Measurements from ENCODE around the gene RPTOR. TPM values are rescaled to one million over a fixed set of nuclear protein-coding genes. Genes with fewer than 3 reads are reported as not detected.

Gene RPTOR
- polyA plus RNA-seq, 1 donor (not counting 4 experiments of a cell fraction or from before 2014, with no cell fraction given), result 4.0 TPM

GRCh38 chr17:80765241-80765961 lies 220.8 kb downstream of the RPTOR start:
- Histone ChIP-seq H3K27me3 (ENCODE audit: control insufficient read depth, extremely low read depth, insufficient read depth, low read length) (no peaks in the 10 kb centered on the region), H3K79me2 (ENCODE audit: control insufficient read depth, insufficient read depth, low read length) (peaks cover 2% of the 10 kb centered on the region), H3K9ac (ENCODE audit: control insufficient read depth, extremely low read depth, insufficient read depth, low read length) (no peak overlapping the region), H3K9me1 (ENCODE audit: control insufficient read depth, extremely low read depth, insufficient read depth, low read length) (peaks cover 4% of the 10 kb centered on the region), H4K20me1 (ENCODE audit: control insufficient read depth, extremely low read depth, insufficient read depth, low read length) (no peaks in the 10 kb centered on the region), H3K4me2 (ENCODE audit: control insufficient read depth, extremely low read depth, insufficient read depth, low read depth, low read length) (no peak overlapping the region), H2AFZ (ENCODE audit: control insufficient read depth, low read length) (no peak overlapping the region), H3K4me1 (ENCODE audit: control insufficient read depth, extremely low read depth, insufficient read depth, low read length) (peaks cover 19% of the 10 kb centered on the region), H3K36me3 (ENCODE audit: control insufficient read depth in 2 of 2, extremely low read depth in 1 of 2, insufficient read depth in 2 of 2, low read length in 2 of 2) (peaks cover 0 to 5% of the 10 kb centered on the region in 2 experiments), H3K27ac (ENCODE audit: control insufficient read depth, insufficient read depth, low read length) (no peak overlapping the region), H3K4me3 (ENCODE audit: control insufficient read depth in 2 of 3, extremely low read depth in 1 of 3, insufficient read depth in 2 of 3, low read depth in 1 of 3, low read length in 3 of 3) (no peak overlapping the region), H3K9me3 (ENCODE audit: control insufficient read depth, low read depth, low read length) (no peaks in the 10 kb centered on the region)
- FAIRE-seq, result no peak
- dilution Hi-C loops (cut with MboI; ENCODE audit: extremely low pct_ligation_motif_present, low sequenced_read_pairs), result no loop called here
- TF ChIP-seq EZH2 (IDR thresholded peaks at IDR 0.05; ENCODE audit: low read length) (no peak), CTCF (optimal IDR thresholded peaks at IDR 0.05 in 1 of 3, IDR thresholded peaks at IDR 0.05 in 1 of 3, conservative IDR thresholded peaks at IDR 0.05 in 1 of 3; ENCODE audit: extremely low read depth in 1 of 3, insufficient read depth in 2 of 3, low read length in 3 of 3) (no peak)
- no peak for DNase-seq (ENCODE audit: low read depth, low spot score)

GRCh38 chr17:80766290-80766855 lies 221.7 kb downstream of the RPTOR start:
- H3K9me1 ChIP-seq (ENCODE audit: control insufficient read depth, extremely low read depth, insufficient read depth, low read length), result peaks cover 4% of the 10 kb centered on the region
- no peak overlapping the region for H3K4me3 ChIP-seq (ENCODE audit: control insufficient read depth in 2 of 3, extremely low read depth in 1 of 3, insufficient read depth in 2 of 3, low read depth in 1 of 3, low read length in 3 of 3)
- TF ChIP-seq EZH2 (IDR thresholded peaks at IDR 0.05; ENCODE audit: low read length), result no peak
- no peak for TF ChIP-seq CTCF (optimal IDR thresholded peaks at IDR 0.05 in 1 of 3, IDR thresholded peaks at IDR 0.05 in 1 of 3, conservative IDR thresholded peaks at IDR 0.05 in 1 of 3; ENCODE audit: extremely low read depth in 1 of 3, insufficient read depth in 2 of 3, low read length in 3 of 3)
- peaks cover 2% of the 10 kb centered on the region for H3K79me2 ChIP-seq (ENCODE audit: control insufficient read depth, insufficient read depth, low read length)
- no peak overlapping the region for H2AFZ ChIP-seq (ENCODE audit: control insufficient read depth, low read length)
- DNase-seq (ENCODE audit: low read depth, low spot score), result no peak
- no peaks in the 10 kb centered on the region for H3K9me3 ChIP-seq (ENCODE audit: control insufficient read depth, low read depth, low read length)
- no peak overlapping the region for H3K9ac ChIP-seq (ENCODE audit: control insufficient read depth, extremely low read depth, insufficient read depth, low read length)
- H3K27ac ChIP-seq (ENCODE audit: control insufficient read depth, insufficient read depth, low read length), result no peak overlapping the region
- H3K27me3 ChIP-seq (ENCODE audit: control insufficient read depth, extremely low read depth, insufficient read depth, low read length), result no peaks in the 10 kb centered on the region
- FAIRE-seq, result no peak
- H3K36me3 ChIP-seq (ENCODE audit: control insufficient read depth in 2 of 2, extremely low read depth in 1 of 2, insufficient read depth in 2 of 2, low read length in 2 of 2), result peaks cover 2 to 5% of the 10 kb centered on the region in 2 experiments
- no peaks in the 10 kb centered on the region for H4K20me1 ChIP-seq (ENCODE audit: control insufficient read depth, extremely low read depth, insufficient read depth, low read length)
- H3K4me2 ChIP-seq (ENCODE audit: control insufficient read depth, extremely low read depth, insufficient read depth, low read depth, low read length), result no peak overlapping the region
- H3K4me1 ChIP-seq (ENCODE audit: control insufficient read depth, extremely low read depth, insufficient read depth, low read length), result peaks cover 10% of the 10 kb centered on the region
- dilution Hi-C loops (cut with MboI; ENCODE audit: extremely low pct_ligation_motif_present, low sequenced_read_pairs), result no loop called here

Measured in keratinocyte (primary cell).